NT2/D1 (cell line): Measurements from ENCODE around the gene NUP160.

Source experiments
- SUZ12 ChIP-seq: IDR thresholded peaks from 2 replicates; pipeline ENCODE4 v1.6.1; 2011; ENCODE audit not compliant: insufficient read length, insufficient read depth; ENCODE audit errors: extremely low read depth
- ZNF274 ChIP-seq: IDR thresholded peaks from 2 replicates; pipeline ENCODE4 v1.6.1; 2011; ENCODE audit warnings: mild to moderate bottlenecking, low read depth, low read length

DNA sequence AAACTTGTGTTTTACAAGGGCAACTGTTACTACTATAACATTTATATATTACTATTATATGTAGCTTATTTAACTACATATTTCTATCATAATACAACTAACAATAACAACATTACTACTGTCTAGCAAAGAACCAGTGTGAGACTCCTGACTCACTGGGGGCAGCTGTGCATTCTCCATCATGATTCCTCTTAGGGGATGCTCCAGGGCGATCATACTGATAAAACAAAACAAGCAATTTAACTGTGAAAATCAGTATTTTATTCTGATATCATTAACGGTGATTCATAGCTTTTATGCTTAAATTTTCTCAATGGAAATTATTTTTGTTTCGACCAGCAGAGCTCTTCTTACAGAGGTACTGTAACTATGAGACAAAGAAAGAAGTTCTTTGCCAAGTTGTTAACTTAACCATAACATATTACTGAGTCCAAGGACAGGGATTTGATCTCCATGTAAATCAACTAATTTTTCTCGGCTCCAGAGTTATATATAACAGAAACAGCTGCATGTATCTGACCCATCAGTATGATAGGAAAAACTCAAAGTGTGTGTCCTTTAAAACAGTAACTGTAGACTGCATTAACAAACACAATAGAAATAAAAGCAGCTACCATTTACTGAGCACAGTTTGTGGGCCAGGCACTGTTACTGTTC is 56.2 kb downstream of the NUP160 start:
- TF ChIP-seq ZNF274, result no peak
- TF ChIP-seq SUZ12, result no peak
